CD4-positive, alpha-beta T cell (primary cell): ENCODE data around the gene AGRN. TPM values are rescaled to one million over a fixed set of nuclear protein-coding genes. Genes with fewer than 3 reads are reported as not detected.

Experiments used
- ATAC-seq: fragments of 200-7000 bp; cut with Tn5 transposase; one replicate; pipeline ENCODE4 v1.10.0; 2022; ENCODE audit warnings: mild to moderate bottlenecking; ENCODE audit not compliant: poor library complexity
- CTCF ChIA-PET: fragments of 350-600 bp; sonication (Branson Sonifier 250); formaldehyde crosslinking; loops from one replicate; lab custom pipeline; 2021; ENCODE audit warnings: antibody characterized with exemption, inconsistent platforms; lab: Charles Lee
- POLR2A ChIA-PET: fragments of 350-600 bp; sonication (Branson Sonifier 250); formaldehyde crosslinking; loops from one replicate; lab custom pipeline; 2021; ENCODE audit warnings: antibody characterized with exemption, inconsistent platforms; lab: Charles Lee
- DNase-seq, 14 experiments: peaks; one replicate each; pipeline ENCODE4 v3.0.0-alpha.2; 2013 to 2020; ENCODE audit warnings: mixed read lengths in 2 of 14
- H3K27ac ChIP-seq, 2 donors: one replicate each; pipeline versions ENCODE4 v1.5.1 to v1.7.0; 2013; ENCODE audit warnings: low read length in 2 of 2, low read depth in 1 of 2, mild to moderate bottlenecking in 1 of 2
- H3K27me3 ChIP-seq, 2 experiments: 1 replicate in 1 of 2; 2 replicates in 1 of 2; pipeline versions ENCODE4 v1.6.1 to v1.7.0; 2013; ENCODE audit warnings: low read length in 2 of 2, control low read depth in 1 of 2, mild to moderate bottlenecking in 1 of 2, moderate library complexity in 1 of 2; ENCODE audit not compliant: insufficient read depth in 2 of 2, control insufficient read depth in 1 of 2
- H3K36me3 ChIP-seq: one replicate; pipeline ENCODE4 v1.6.1; 2013; ENCODE audit warnings: low read length, control low read depth; ENCODE audit not compliant: insufficient read depth
- H3K4me1 ChIP-seq: one replicate; pipeline ENCODE4 v1.6.1; 2013; ENCODE audit warnings: low read length, control low read depth; ENCODE audit not compliant: insufficient read depth
- H3K4me3 ChIP-seq: one replicate; pipeline ENCODE4 v1.5.1; 2013; ENCODE audit warnings: mild to moderate bottlenecking, low read length, moderate library complexity
- H3K9me3 ChIP-seq, 2 experiments: 1 replicate in 1 of 2; 2 replicates in 1 of 2; pipeline versions ENCODE4 v1.6.1 to v1.7.0; 2013; ENCODE audit warnings: low read length in 2 of 2, mild to moderate bottlenecking in 2 of 2, control low read depth in 1 of 2, moderate library complexity in 1 of 2; ENCODE audit not compliant: control insufficient read depth in 1 of 2, insufficient read depth in 1 of 2
- H3K27ac Mint-ChIP-seq: one replicate; pipeline ENCODE4 v1.8.0; 2020; ENCODE audit warnings: mixed read lengths
- H3K27me3 Mint-ChIP-seq: one replicate; pipeline ENCODE4 v1.8.0; 2021; ENCODE audit warnings: mixed read lengths
- H3K36me3 Mint-ChIP-seq: one replicate; pipeline ENCODE4 v1.8.0; 2021; ENCODE audit warnings: low read depth, mixed read lengths
- H3K4me1 Mint-ChIP-seq: one replicate; pipeline ENCODE4 v1.8.0; 2021; ENCODE audit warnings: low read depth, mixed read lengths
- H3K4me3 Mint-ChIP-seq: one replicate; pipeline ENCODE4 v1.8.0; 2020; ENCODE audit warnings: mild to moderate bottlenecking, mixed read lengths
- H3K9me3 Mint-ChIP-seq: one replicate; pipeline ENCODE4 v1.8.0; 2020; ENCODE audit warnings: mixed read lengths
- intact Hi-C, 2 experiments: fragments of 100-400 bp; cut with DNase I in 1 of 2; cut with micrococcal nuclease in 1 of 2; formaldehyde crosslinking; loops; one replicate each; pipeline versions ENCODE4 v1.15.1 to v1.9.0; 2023 to 2025; cut with DNase I, micrococcal nuclease
- total RNA-seq, 174 experiments: library from RNA in 2 of 174; stranded (reverse) in 2 of 174; gene quantifications; one replicate each; pipeline ENCODE4 v1.2.3 and lab custom pipeline; 2021 to 2026
- TF ChIP-seq, protein P1 (sequence below): fragments of 200-600 bp; IDR thresholded peaks from one replicate; pipeline ENCODE4 v1.8.0; 2022; ENCODE audit warnings: antibody characterized with exemption, mild to moderate bottlenecking

The AGRN gene
- total RNA-seq, 2 experiments from 2014 or later: 1.5 to 2.0 TPM

DNA sequence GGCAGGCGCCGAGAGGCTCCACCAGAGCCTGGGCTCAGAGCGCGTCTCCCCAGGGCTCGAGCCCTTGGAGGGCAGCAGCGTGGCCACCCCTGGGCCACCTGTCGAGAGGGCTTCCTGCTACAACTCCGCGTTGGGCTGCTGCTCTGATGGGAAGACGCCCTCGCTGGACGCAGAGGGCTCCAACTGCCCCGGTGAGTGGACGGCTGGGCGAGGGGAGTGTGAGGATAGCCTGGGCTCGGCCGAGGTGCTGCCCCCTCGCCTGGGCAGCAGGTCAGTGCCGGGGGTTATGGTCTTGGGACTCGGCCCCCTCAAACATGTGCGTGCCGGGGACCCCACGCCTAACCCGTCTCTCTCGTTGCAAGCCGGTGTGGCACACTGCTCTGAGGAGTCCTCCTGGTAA, 26.8 kb downstream of the AGRN start:
- intact Hi-C loops: no loop called here
- no peaks in the 10 kb centered on the region for H3K9me3 Mint-ChIP-seq
- no peaks in the 10 kb centered on the region for H3K4me1 Mint-ChIP-seq
- Histone ChIP-seq H3K4me3 (no peak overlapping the region), H3K27ac (no peak overlapping the region), H3K4me1 (no peaks in the 10 kb centered on the region), H3K27me3 (no peaks in the 10 kb centered on the region), H3K36me3 (no peaks in the 10 kb centered on the region), H3K9me3 (peaks cover 0 to 35% of the 10 kb centered on the region in 2 experiments)
- no peaks in the 10 kb centered on the region for H3K36me3 Mint-ChIP-seq
- POLR2A ChIA-PET: no interaction called here
- no peak overlapping the region for H3K27ac Mint-ChIP-seq
- ATAC-seq (no peak), DNase-seq (no peak)
- CTCF ChIA-PET: no interaction called here
- TF ChIP-seq, protein P1, sequence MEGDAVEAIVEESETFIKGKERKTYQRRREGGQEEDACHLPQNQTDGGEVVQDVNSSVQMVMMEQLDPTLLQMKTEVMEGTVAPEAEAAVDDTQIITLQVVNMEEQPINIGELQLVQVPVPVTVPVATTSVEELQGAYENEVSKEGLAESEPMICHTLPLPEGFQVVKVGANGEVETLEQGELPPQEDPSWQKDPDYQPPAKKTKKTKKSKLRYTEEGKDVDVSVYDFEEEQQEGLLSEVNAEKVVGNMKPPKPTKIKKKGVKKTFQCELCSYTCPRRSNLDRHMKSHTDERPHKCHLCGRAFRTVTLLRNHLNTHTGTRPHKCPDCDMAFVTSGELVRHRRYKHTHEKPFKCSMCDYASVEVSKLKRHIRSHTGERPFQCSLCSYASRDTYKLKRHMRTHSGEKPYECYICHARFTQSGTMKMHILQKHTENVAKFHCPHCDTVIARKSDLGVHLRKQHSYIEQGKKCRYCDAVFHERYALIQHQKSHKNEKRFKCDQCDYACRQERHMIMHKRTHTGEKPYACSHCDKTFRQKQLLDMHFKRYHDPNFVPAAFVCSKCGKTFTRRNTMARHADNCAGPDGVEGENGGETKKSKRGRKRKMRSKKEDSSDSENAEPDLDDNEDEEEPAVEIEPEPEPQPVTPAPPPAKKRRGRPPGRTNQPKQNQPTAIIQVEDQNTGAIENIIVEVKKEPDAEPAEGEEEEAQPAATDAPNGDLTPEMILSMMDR: no peak
- no peak overlapping the region for H3K4me3 Mint-ChIP-seq
- H3K27me3 Mint-ChIP-seq: no peaks in the 10 kb centered on the region

DNA sequence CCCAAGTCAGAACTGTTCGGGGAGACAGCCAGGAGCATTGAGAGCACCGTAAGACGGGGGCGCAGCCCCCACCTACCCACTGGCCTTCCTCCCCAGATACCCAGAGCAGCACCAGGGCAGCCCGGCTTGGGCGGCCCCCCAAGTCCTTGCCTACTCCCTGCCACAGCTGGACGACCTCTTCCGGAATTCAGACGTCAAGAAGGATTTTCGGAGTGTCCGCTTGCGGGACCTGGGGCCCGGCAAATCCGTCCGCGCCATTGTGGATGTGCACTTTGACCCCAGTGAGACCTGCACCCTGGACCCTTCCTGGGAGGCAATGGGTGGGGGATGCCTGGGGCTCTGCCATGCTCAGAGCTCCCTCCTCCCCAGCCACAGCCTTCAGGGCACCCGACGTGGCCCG, 27.5 kb downstream of the AGRN start:
- intact Hi-C loops: no loop called here
- no peaks in the 10 kb centered on the region for H3K4me1 ChIP-seq
- H3K9me3 ChIP-seq: peaks cover 0 to 28% of the 10 kb centered on the region in 2 experiments
- no peak overlapping the region for H3K4me3 ChIP-seq
- H3K27me3 ChIP-seq: no peaks in the 10 kb centered on the region
- H3K36me3 ChIP-seq: no peaks in the 10 kb centered on the region
- TF ChIP-seq, protein P1: no peak
- Mint-ChIP-seq H3K4me1 (no peaks in the 10 kb centered on the region), H3K9me3 (no peaks in the 10 kb centered on the region), H3K4me3 (no peak overlapping the region), H3K27ac (no peak overlapping the region), H3K36me3 (no peaks in the 10 kb centered on the region), H3K27me3 (peaks cover 3% of the 10 kb centered on the region)
- ATAC-seq: no peak
- no peak for DNase-seq
- ChIA-PET POLR2A (no interaction called here), CTCF (no interaction called here)
- no peak overlapping the region for H3K27ac ChIP-seq

DNA sequence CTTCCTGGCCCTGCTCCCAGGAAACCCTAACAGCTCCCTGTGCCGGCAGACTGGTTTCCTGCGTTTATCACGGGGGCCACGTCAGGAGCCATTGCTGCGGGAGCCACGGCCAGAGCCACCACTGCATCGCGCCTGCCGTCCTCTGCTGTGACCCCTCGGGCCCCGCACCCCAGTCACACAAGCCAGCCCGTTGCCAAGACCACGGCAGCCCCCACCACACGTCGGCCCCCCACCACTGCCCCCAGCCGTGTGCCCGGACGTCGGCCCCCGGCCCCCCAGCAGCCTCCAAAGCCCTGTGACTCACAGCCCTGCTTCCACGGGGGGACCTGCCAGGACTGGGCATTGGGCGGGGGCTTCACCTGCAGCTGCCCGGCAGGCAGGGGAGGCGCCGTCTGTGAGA, 28.0 kb downstream of the AGRN start:
- Histone ChIP-seq H3K9me3 (peaks cover 0 to 23% of the 10 kb centered on the region in 2 experiments), H3K36me3 (no peaks in the 10 kb centered on the region), H3K27me3 (no peaks in the 10 kb centered on the region), H3K4me3 (no peak overlapping the region), H3K27ac (no peak overlapping the region), H3K4me1 (no peaks in the 10 kb centered on the region)
- H3K27me3 Mint-ChIP-seq: peaks cover 7% of the 10 kb centered on the region
- H3K4me3 Mint-ChIP-seq: no peak overlapping the region
- ATAC-seq (no peak), DNase-seq (no peak)
- no peak overlapping the region for H3K27ac Mint-ChIP-seq
- POLR2A ChIA-PET: no interaction called here
- CTCF ChIA-PET: no interaction called here
- intact Hi-C loops: no loop called here
- H3K9me3 Mint-ChIP-seq: no peaks in the 10 kb centered on the region
- no peaks in the 10 kb centered on the region for H3K4me1 Mint-ChIP-seq
- no peaks in the 10 kb centered on the region for H3K36me3 Mint-ChIP-seq
- TF ChIP-seq, protein P1: no peak
